SK-N-SH (cell line): ENCODE measurements around the gene PITPNM3. TPM values are rescaled to one million over a fixed set of nuclear protein-coding genes. Genes with fewer than 3 reads are reported as not detected.

Experiments
- CTCF ChIA-PET: fragments of 300-600, 350-600 bp; formaldehyde crosslinking; extraction: SDS; loops from one replicate; lab custom pipeline; 2021; lab: Yijun Ruan, JAX
- POLR2A ChIA-PET: fragments of 350-600 bp; sonication (Branson Sonifier 250); formaldehyde crosslinking; extraction: SDS; loops from one replicate; lab custom pipeline; 2020; ENCODE audit warnings: antibody characterized with exemption, inconsistent platforms; lab: Yijun Ruan, JAX
- DNase-seq: peaks from one replicate; pipeline ENCODE4 v3.0.0; 2012
- H2AFZ ChIP-seq: fragments of 200-600 bp; sonication (generic); 2 replicates; pipeline ENCODE4 v1.8.1; 2016; ENCODE audit warnings: antibody characterized with exemption, mild to moderate bottlenecking, low read depth
- H3F3A ChIP-seq: fragments of 200-600 bp; sonication (generic); replicated peaks from 2 replicates; pipeline ENCODE3; 2016; ENCODE audit warnings: antibody characterized with exemption, mild to moderate bottlenecking; ENCODE audit not compliant: insufficient read depth
- H3K27ac ChIP-seq, 2 experiments: fragments of 200-500 bp in 1 of 2; fragments of 200-600 bp in 1 of 2; sonication (Bioruptor generic) in 1 of 2; sonication (generic), shearing (Covaris generic) in 1 of 2; 2 replicates each; pipeline versions ENCODE4 v1.5.1 to v1.6.1; 2014 to 2016; ENCODE audit warnings: low read depth in 2 of 2, inconsistent platforms in 1 of 2, low read length in 1 of 2, mild to moderate bottlenecking in 1 of 2, mixed read lengths in 1 of 2
- H3K27me3 ChIP-seq: fragments of 200-600 bp; sonication (generic), shearing (Covaris generic); 2 replicates; pipeline ENCODE4 v1.6.1; 2016; ENCODE audit warnings: mixed run types; ENCODE audit not compliant: insufficient read depth
- H3K36me3 ChIP-seq, 2 experiments: fragments of 200-500 bp in 1 of 2; fragments of 200-600 bp in 1 of 2; sonication (Bioruptor generic) in 1 of 2; sonication (generic) in 1 of 2; replicated peaks in 1 of 2; 2 replicates each; pipeline versions ENCODE3 to v1.5.1; 2014 to 2016; ENCODE audit warnings: low read length in 1 of 2, mild to moderate bottlenecking in 1 of 2; ENCODE audit not compliant: insufficient read depth in 2 of 2, control insufficient read depth in 1 of 2
- H3K4me1 ChIP-seq, 2 experiments: fragments of 200-500 bp in 1 of 2; fragments of 200-600 bp in 1 of 2; sonication (Bioruptor generic) in 1 of 2; sonication (generic), shearing (Covaris generic) in 1 of 2; 2 replicates each; pipeline versions ENCODE4 v1.5.1 to v1.6.1; 2014 to 2016; ENCODE audit warnings: low read depth in 1 of 2, low read length in 1 of 2, mixed run types in 1 of 2; ENCODE audit not compliant: insufficient read depth in 2 of 2, control insufficient read depth in 1 of 2
- H3K4me2 ChIP-seq: fragments of 200-600 bp; sonication (generic), shearing (Covaris generic); 2 replicates; pipeline ENCODE4 v1.6.1; 2017; ENCODE audit warnings: mixed run types
- H3K4me3 ChIP-seq, 2 experiments: fragments of 200-500 bp in 1 of 2; fragments of 200-600 bp in 1 of 2; sonication (Bioruptor generic) in 1 of 2; sonication (generic), shearing (Covaris generic) in 1 of 2; 2 replicates each; pipeline versions ENCODE4 v1.5.1 to v1.8.1; 2014 to 2016; ENCODE audit warnings: low read depth in 2 of 2, inconsistent platforms in 1 of 2, low read length in 1 of 2, mild to moderate bottlenecking in 1 of 2, mixed read lengths in 1 of 2, moderate library complexity in 1 of 2
- H3K79me2 ChIP-seq: fragments of 200-600 bp; sonication (generic); 2 replicates; pipeline ENCODE4 v1.8.1; 2017; ENCODE audit warnings: mild to moderate bottlenecking; ENCODE audit not compliant: insufficient read depth
- H3K9ac ChIP-seq: fragments of 200-600 bp; sonication (generic); 2 replicates; pipeline ENCODE4 v1.6.1; 2017; ENCODE audit warnings: mixed run types
- H3K9me2 ChIP-seq: fragments of 200-600 bp; sonication (generic); 2 replicates; pipeline ENCODE4 v1.6.1; 2017; ENCODE audit warnings: mixed run types
- H3K9me3 ChIP-seq: fragments of 200-600 bp; sonication (generic); 2 replicates; pipeline ENCODE4 v1.6.1; 2017; ENCODE audit warnings: mixed run types, mild to moderate bottlenecking, moderate library complexity
- H4K20me1 ChIP-seq: fragments of 200-600 bp; sonication (generic); 2 replicates; pipeline ENCODE4 v1.6.1; 2017; ENCODE audit warnings: mild to moderate bottlenecking, mixed run types; ENCODE audit not compliant: insufficient read depth
- CHD2 ChIP-seq: fragments of 150-350 bp; IDR thresholded peaks from 2 replicates; pipeline ENCODE4 v1.6.1; 2018; ENCODE audit warnings: low read length; ENCODE audit not compliant: partially characterized antibody
- CTCF ChIP-seq: fragments of 200-600 bp; sonication (generic); IDR thresholded peaks from 2 replicates; pipeline ENCODE4 v1.6.1; 2017; ENCODE audit warnings: antibody characterized with exemption, mild to moderate bottlenecking, moderate library complexity
- FOSL2 ChIP-seq: IDR thresholded peaks from 2 replicates; pipeline ENCODE4 v1.4.0; 2012; ENCODE audit warnings: low read depth, mild to moderate bottlenecking, moderate library complexity, borderline replicate concordance
- GABPA ChIP-seq: IDR thresholded peaks from 2 replicates; pipeline ENCODE4 v1.4.0; 2012; ENCODE audit warnings: low read depth, mild to moderate bottlenecking
- IRF3 ChIP-seq: fragments of 150-350 bp; IDR thresholded peaks from 2 replicates; pipeline ENCODE4 v1.6.1; 2016; ENCODE audit warnings: mild to moderate bottlenecking, low read depth, low read length
- JUND ChIP-seq: IDR thresholded peaks from 2 replicates; pipeline ENCODE4 v1.4.0; 2012
- MAX ChIP-seq: IDR thresholded peaks from 2 replicates; pipeline ENCODE4 v1.4.0; 2012; ENCODE audit warnings: low read depth
- MXI1 ChIP-seq: IDR thresholded peaks from 2 replicates; pipeline ENCODE4 v1.6.1; 2012; ENCODE audit warnings: mild to moderate bottlenecking, low read depth, low read length, improper control_type of control experiment
- NFIC ChIP-seq: IDR thresholded peaks from 2 replicates; pipeline ENCODE4 v1.4.0; 2012; ENCODE audit warnings: borderline replicate concordance
- NRF1 ChIP-seq: IDR thresholded peaks from 2 replicates; pipeline ENCODE4 v1.6.1; 2012; ENCODE audit warnings: low read depth, mild to moderate bottlenecking, low read length
- PBX3 ChIP-seq: IDR thresholded peaks from 2 replicates; pipeline ENCODE4; 2012
- RCOR1 ChIP-seq: fragments of 150-350 bp; IDR thresholded peaks from 2 replicates; pipeline ENCODE4 v1.6.1; 2017; ENCODE audit warnings: antibody characterized with exemption, low read length
- REST ChIP-seq: IDR thresholded peaks from 2 replicates; pipeline ENCODE4 v1.6.1; 2012; ENCODE audit warnings: mild to moderate bottlenecking, low read depth, low read length, moderate library complexity
- RFX5 ChIP-seq: IDR thresholded peaks from 2 replicates; pipeline ENCODE4 v1.6.1; 2012; ENCODE audit warnings: mild to moderate bottlenecking, improper control_type of control experiment, low read length
- RXRA ChIP-seq: IDR thresholded peaks from 2 replicates; pipeline ENCODE4 v1.4.0; 2012; ENCODE audit warnings: low read depth, mild to moderate bottlenecking, borderline replicate concordance
- SIN3A ChIP-seq: IDR thresholded peaks from 2 replicates; pipeline ENCODE4 v1.6.1; 2012; ENCODE audit warnings: low read depth, mild to moderate bottlenecking, low read length, moderate library complexity, borderline replicate concordance
- USF1 ChIP-seq: IDR thresholded peaks from 2 replicates; pipeline ENCODE4 v1.4.0; 2012; ENCODE audit warnings: low read depth, borderline replicate concordance
- YY1 ChIP-seq: IDR thresholded peaks from 2 replicates; pipeline ENCODE4 v1.4.0; 2012; ENCODE audit warnings: low read depth, mild to moderate bottlenecking
- WGBS: methylation state at CpG from one replicate; pipeline ENCODE4 v1.1.6; 2017; ENCODE audit warnings: low lambda C conversion rate; 5-methylcytosine and 5-hydroxymethylcytosine counted together
- polyA plus RNA-seq, 3 experiments: library from polyadenylated mRNA; depleted of rRNA; stranded (reverse); fragments of >200 nt; gene quantifications; 2 replicates each; pipeline ENCODE4 v1.2.3, GENCODE V29; 2012

The PITPNM3 gene
- polyA plus RNA-seq, 1 of the 3 experiments (the other 2 are of a cell fraction): 0.82 TPM

- no peak for DNase-seq
- TF ChIP-seq RCOR1 (no peak), MXI1 (no peak), RFX5 (no peak)
- no peaks in the 10 kb centered on the region for H4K20me1 ChIP-seq
- H3K9ac ChIP-seq: no peak overlapping the region
- no peaks in the 10 kb centered on the region for H3K79me2 ChIP-seq
- peaks cover 25% of the 10 kb centered on the region for H3K27me3 ChIP-seq
- CTCF ChIA-PET: interaction anchor here (1.0 to 2.3 kb wide), 2 partner anchors 11 to 833 kb away, joined by 3 to 13 read pairs; partner anchors contain the start of gene AIPL1
- H3K4me2 ChIP-seq: no peak overlapping the region
- H3F3A ChIP-seq: no peaks in the 10 kb centered on the region
- 47% methylated on average over 18 of the region's 18 CpGs for whole genome bisulfite sequencing
- POLR2A ChIA-PET: no interaction called here
- no peak overlapping the region for H2AFZ ChIP-seq
- no peak overlapping the region for H3K27ac ChIP-seq
- no peak overlapping the region for H3K4me3 ChIP-seq
- no peaks in the 10 kb centered on the region for H3K4me1 ChIP-seq
- H3K9me2 ChIP-seq: no peaks in the 10 kb centered on the region
- H3K9me3 ChIP-seq: no peaks in the 10 kb centered on the region
- H3K36me3 ChIP-seq: no peaks in the 10 kb centered on the region
These were observed 130.9 kb downstream of the PITPNM3 start for GRCh38 chr17:6425407-6425806.

- WGBS: 37% methylated on average over 8 of the region's 14 CpGs
- CTCF ChIA-PET: interaction anchor here (1.1 to 2.3 kb wide), 4 partner anchors 12 to 837 kb away, joined by 3 to 13 read pairs (median 6); partner anchors contain the start of gene AIPL1
- POLR2A ChIA-PET: no interaction called here
- no peaks in the 10 kb centered on the region for H3K4me1 ChIP-seq
- H4K20me1 ChIP-seq: no peaks in the 10 kb centered on the region
- H3F3A ChIP-seq: no peaks in the 10 kb centered on the region
- no peaks in the 10 kb centered on the region for H3K36me3 ChIP-seq
- H3K9ac ChIP-seq: no peak overlapping the region
- TF ChIP-seq NFIC (no peak), JUND (no peak), USF1 (no peak), PBX3 (no peak), RFX5 (no peak), CHD2 (no peak), NRF1 (no peak), GABPA (no peak), FOSL2 (no peak), REST (no peak), SIN3A (no peak), RXRA (no peak), CTCF (no peak), YY1 (no peak), MAX (no peak), IRF3 (no peak), MXI1 (no peak)
- no peak overlapping the region for H3K4me3 ChIP-seq
- DNase-seq: no peak
- no peaks in the 10 kb centered on the region for H3K79me2 ChIP-seq
- H3K9me3 ChIP-seq: no peaks in the 10 kb centered on the region
- H2AFZ ChIP-seq: no peak overlapping the region
- no peak overlapping the region for H3K27ac ChIP-seq
- peaks cover 37% of the 10 kb centered on the region for H3K27me3 ChIP-seq
- H3K9me2 ChIP-seq: no peaks in the 10 kb centered on the region
- no peak overlapping the region for H3K4me2 ChIP-seq
These were observed 132.4 kb downstream of the PITPNM3 start for GRCh38 chr17:6423931-6424330.
